ENCODE results near the gene NR3C2.

The NR3C2 gene

DNA sequence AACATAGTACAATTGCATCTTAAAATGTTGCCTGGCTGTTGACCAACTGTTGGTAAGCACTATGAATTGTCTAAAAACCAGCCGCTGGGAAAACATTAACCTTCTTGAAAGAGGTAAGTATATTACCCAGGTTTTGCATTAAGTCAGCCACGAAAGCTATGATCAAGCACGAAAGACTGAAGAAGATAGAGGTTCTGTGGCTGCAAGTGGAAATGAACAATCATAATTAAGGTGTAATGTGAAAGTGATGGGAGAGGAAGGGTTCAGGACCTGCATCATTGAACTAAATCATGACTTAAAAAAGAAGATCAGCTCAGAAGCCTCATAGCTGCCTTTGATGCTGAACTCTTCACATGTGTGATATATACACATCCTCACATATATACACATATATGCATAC, 341.0 kb downstream of the NR3C2 start:
- no peak for TF ChIP-seq CTCF (IDR thresholded peaks at IDR 0.05; ENCODE audit: extremely low read depth, insufficient read depth, missing control alignments)
- in situ Hi-C loops (cut with MboI; ENCODE audit: low pct_unique_long_range_greater_than_20kb, low sequenced_read_pairs, unreplicated experiment): no loop called here
- no peak for DNase-seq (ENCODE audit: low spot score)

GRCh38 chr4:148097801-148098200, 344.4 kb downstream of the NR3C2 start:
- in situ Hi-C loops (cut with MboI; ENCODE audit: low pct_unique_long_range_greater_than_20kb, low sequenced_read_pairs, unreplicated experiment): no loop called here
- no peak for DNase-seq (ENCODE audit: low spot score)
- no peak for TF ChIP-seq CTCF (IDR thresholded peaks at IDR 0.05; ENCODE audit: extremely low read depth, insufficient read depth, missing control alignments)

- DNase-seq (ENCODE audit: low spot score): peak; percentile 2
- TF ChIP-seq CTCF (IDR thresholded peaks at IDR 0.05; ENCODE audit: extremely low read depth, insufficient read depth, missing control alignments): no peak
- in situ Hi-C loops (cut with MboI; ENCODE audit: low pct_unique_long_range_greater_than_20kb, low sequenced_read_pairs, unreplicated experiment): no loop called here
Observed at GRCh38 chr4:148095346-148095923, 346.8 kb downstream of the NR3C2 start.

- no peak for DNase-seq (ENCODE audit: low spot score)
- no peak for TF ChIP-seq CTCF (IDR thresholded peaks at IDR 0.05; ENCODE audit: extremely low read depth, insufficient read depth, missing control alignments)
- in situ Hi-C loops (cut with MboI; ENCODE audit: low pct_unique_long_range_greater_than_20kb, low sequenced_read_pairs, unreplicated experiment): no loop called here
Observed at GRCh38 chr4:148094149-148094548, 348.1 kb downstream of the NR3C2 start.

GRCh38 chr4:148093065-148093464, 349.1 kb downstream of the NR3C2 start:
- TF ChIP-seq CTCF (IDR thresholded peaks at IDR 0.05; ENCODE audit: extremely low read depth, insufficient read depth, missing control alignments): no peak
- in situ Hi-C loops (cut with MboI; ENCODE audit: low pct_unique_long_range_greater_than_20kb, low sequenced_read_pairs, unreplicated experiment): no loop called here
- peak; percentile 3 for DNase-seq (ENCODE audit: low spot score)

GRCh38 chr4:148092316-148093014, 349.7 kb downstream of the NR3C2 start:
- no peak for TF ChIP-seq CTCF (IDR thresholded peaks at IDR 0.05; ENCODE audit: extremely low read depth, insufficient read depth, missing control alignments)
- in situ Hi-C loops (cut with MboI; ENCODE audit: low pct_unique_long_range_greater_than_20kb, low sequenced_read_pairs, unreplicated experiment): no loop called here
- peak; percentile 1 for DNase-seq (ENCODE audit: low spot score)
